Panc1 (cell line): Measurements from ENCODE around the gene AGBL1.

Source experiments
- CTCF ChIP-seq: fragments of 450-650 bp; IDR thresholded peaks from 2 replicates; pipeline ENCODE4 v1.5.1; 2017; ENCODE audit warnings: mild to moderate bottlenecking
- REST ChIP-seq, 2 experiments: IDR thresholded peaks; 2 replicates each; pipeline ENCODE4 v1.6.1; 2011 to 2012; ENCODE audit warnings: low read depth in 2 of 2, control low read depth in 1 of 2, low read length in 1 of 2, mild to moderate bottlenecking in 1 of 2, moderate library complexity in 1 of 2; ENCODE audit not compliant: insufficient read depth in 1 of 2

GRCh38 chr15:86333819-86334218 is 254.1 kb downstream of the AGBL1 start:
- no peak for TF ChIP-seq REST (IDR thresholded peaks at IDR 0.05; ENCODE audit: insufficient read depth in 1 of 2, low read depth in 2 of 2, low read length in 1 of 2)
- no peak for TF ChIP-seq CTCF
